Stimulated activated CD8-positive, alpha-beta memory T cell treated with anti-CD3 and anti-CD28 coated beads, Interleukin-15, amount 100 ng/mL, for 1 hour (primary cell): ENCODE measurements around the gene ZNF440.
"Not testable (repeated sequence)": the region's sequence is repeated elsewhere in the genome, so short reads cannot be mapped to it uniquely, and the experiment has no call there.

Experiments used
- DNase-seq: peaks from one replicate; pipeline ENCODE4 v3.0.0-alpha.2; 2020; ENCODE audit warnings: low read depth

ZNF440 gene

GRCh38 chr19:11828957-11829876 lies 15.1 kb downstream of the ZNF440 start:
- not testable (repeated sequence) for DNase-seq

GRCh38 chr19:11832253-11832912 lies 18.3 kb downstream of the ZNF440 start:
- DNase-seq, result no peak

- no peak for DNase-seq
Measured at GRCh38 chr19:11833541-11833940, 19.5 kb downstream of the ZNF440 start.

GRCh38 chr19:11835626-11836066 lies 21.6 kb downstream of the ZNF440 start:
- DNase-seq, result not testable (repeated sequence)

GRCh38 chr19:11843722-11844121 lies 29.6 kb downstream of the ZNF440 start:
- no peak for DNase-seq

GRCh38 chr19:11847615-11848014 lies 33.5 kb downstream of the ZNF440 start:
- not testable (repeated sequence) for DNase-seq

- no peak for DNase-seq
Measured at GRCh38 chr19:11848200-11848593, 34.1 kb downstream of the ZNF440 start.

- DNase-seq, result peak; percentile 82
Measured at GRCh38 chr19:11848594-11849469, 34.8 kb downstream of the ZNF440 start, which contains the start of gene ZNF439. Gene ZNF439 (plus strand): TSS chr19:11848726. CDS start chr19:11848868, 142 bp downstream.

GRCh38 chr19:11850289-11850688 lies 36.2 kb downstream of the ZNF440 start:
- not testable (repeated sequence) for DNase-seq

GRCh38 chr19:11853358-11853757 lies 39.3 kb downstream of the ZNF440 start:
- DNase-seq, result no peak

- no peak for DNase-seq
Measured at GRCh38 chr19:11856596-11857250, 42.6 kb downstream of the ZNF440 start.

- no peak for DNase-seq
Measured at GRCh38 chr19:11860721-11861120, 46.6 kb downstream of the ZNF440 start.

- no peak for DNase-seq
Measured at GRCh38 chr19:11861301-11861700, 47.2 kb downstream of the ZNF440 start.

- DNase-seq, result not testable (repeated sequence)
Measured at GRCh38 chr19:11867766-11868165, 53.7 kb downstream of the ZNF440 start.

- DNase-seq, result no peak
Measured at GRCh38 chr19:11868188-11868587, 54.1 kb downstream of the ZNF440 start.

- DNase-seq, result no peak
Measured at GRCh38 chr19:11872624-11873023, 58.6 kb downstream of the ZNF440 start.

- DNase-seq, result no peak
Measured at GRCh38 chr19:11873762-11874161, 59.7 kb downstream of the ZNF440 start.

- not testable (repeated sequence) for DNase-seq
Measured at GRCh38 chr19:11879687-11880266, 65.7 kb downstream of the ZNF440 start.

- no peak for DNase-seq
Measured at GRCh38 chr19:11880598-11880997, 66.5 kb downstream of the ZNF440 start.

- DNase-seq, result peak; percentile 39
Measured at GRCh38 chr19:11881151-11881800, 67.2 kb downstream of the ZNF440 start.

- no peak for DNase-seq
Measured at GRCh38 chr19:11882606-11883005, 68.5 kb downstream of the ZNF440 start.
